Measurements from ENCODE around the gene CDC42BPA.
A peak's percentile ranks its signal among the peaks of the same experiment; 100 is the strongest.
"Not testable (repeated sequence)": the region's sequence is repeated elsewhere in the genome, so short reads cannot be mapped to it uniquely, and the experiment has no call there.

Gene CDC42BPA

DNA sequence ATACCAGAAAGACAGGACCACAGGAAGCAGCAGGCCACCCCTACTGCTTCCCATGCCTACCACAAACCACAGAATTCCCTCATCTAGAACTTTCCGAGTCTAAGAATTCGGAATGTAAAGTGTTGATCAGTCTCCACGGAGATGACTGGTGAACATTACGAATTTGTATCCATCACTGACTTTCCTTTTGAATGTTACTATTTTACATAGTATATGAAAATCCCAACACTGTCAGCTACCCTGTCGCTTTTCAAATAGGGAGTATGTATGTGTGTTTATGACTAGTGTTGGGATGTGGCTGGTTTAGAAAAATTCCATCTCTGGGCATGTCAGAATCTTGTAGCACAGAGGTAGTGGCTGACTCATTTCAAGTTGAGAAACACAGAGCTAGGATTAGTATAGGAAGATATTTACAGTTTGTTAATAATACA lies 260.0 kb downstream of the CDC42BPA start:
- no peak for DNase-seq

DNA sequence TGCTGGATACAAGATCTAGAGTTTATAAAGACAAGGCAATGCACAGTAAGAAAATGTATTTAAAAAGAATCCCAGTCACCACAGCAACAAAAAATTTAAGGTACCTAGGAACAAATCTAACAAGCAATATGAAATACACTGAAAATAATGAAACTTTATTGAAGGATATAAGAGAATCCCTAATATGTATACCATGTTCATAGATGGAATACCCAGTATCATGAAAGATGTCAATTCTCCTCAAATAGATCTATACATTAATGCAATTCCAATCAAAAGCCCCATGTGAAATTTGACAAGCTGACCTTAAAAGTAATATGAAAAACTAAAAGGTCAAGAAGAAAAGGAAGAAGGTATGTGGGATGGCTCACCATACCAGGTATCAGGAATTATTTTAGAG lies 269.0 kb downstream of the CDC42BPA start:
- DNase-seq: no peak

DNA sequence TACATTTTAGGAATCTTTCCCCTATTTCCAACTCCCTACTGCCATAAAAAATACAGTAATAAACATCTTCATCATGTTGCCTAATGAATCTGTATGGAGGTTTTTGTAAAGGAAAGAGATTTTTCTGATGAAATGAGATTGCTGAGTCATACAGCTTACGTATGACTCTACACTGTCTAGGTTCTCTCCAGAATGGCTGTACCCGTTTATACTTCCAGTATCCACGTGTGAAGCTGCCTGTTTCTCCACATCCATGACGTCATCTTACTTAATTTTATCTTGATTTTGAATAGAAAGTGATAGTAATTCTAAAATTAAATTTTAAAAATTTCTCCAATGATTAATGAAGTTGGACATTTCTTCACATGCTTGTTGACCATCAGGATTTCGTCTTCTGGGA lies 274.5 kb downstream of the CDC42BPA start:
- peak; percentile 14 for DNase-seq

DNA sequence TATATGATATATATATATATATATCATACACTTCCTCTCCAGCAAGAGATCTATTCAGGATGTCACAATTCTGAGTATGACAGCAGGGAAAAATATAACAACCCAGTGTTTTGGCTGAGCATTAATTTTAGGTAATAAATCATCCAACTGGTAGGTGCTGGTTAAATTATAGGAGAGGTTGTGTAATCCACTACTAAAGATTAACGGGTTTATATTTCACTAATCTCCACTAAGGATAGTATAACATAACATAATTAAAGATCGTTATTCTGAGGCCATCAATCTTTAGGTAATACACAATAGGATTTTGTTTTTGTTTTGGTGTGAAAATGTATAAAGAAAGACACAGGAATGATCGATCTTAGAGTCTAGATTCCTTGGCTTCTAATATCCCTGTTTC lies 276.0 kb downstream of the CDC42BPA start:
- DNase-seq: no peak

DNA sequence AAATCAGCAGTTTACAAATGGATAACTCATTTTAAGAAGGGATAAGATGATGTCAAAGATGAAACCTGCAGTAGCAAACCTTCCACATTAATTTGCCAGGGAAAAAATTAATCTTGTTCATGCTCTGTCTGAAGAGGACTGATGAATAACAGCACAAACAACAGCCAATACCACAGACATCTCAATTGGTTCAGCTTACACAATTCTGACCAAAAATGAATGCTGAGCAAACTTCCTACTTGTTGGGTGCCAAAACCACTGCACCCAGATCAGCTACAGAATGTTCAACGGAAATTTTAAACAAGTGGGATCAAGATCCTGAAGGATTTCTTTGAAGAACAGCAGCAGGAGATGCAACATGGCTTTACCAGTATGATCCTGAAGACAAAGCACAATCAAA lies 279.9 kb downstream of the CDC42BPA start:
- no peak for DNase-seq

DNA sequence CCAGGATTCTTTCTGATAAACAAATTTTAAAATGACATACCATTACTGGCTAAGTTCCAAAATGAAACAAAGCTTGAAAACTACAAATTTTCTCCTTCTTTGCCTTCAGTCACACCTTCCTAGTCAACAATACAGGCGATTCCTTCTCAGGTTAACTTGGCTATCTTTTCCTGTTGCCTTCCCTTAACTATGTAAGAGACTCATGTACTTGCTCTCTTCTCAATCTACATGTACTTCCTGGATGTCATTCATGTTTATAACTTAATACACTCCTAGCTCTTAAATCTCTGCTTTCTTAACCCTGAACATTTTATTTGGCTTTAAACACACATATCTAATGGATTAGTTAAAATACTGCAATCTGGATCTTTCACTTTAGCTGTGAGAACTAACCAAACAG lies 281.2 kb downstream of the CDC42BPA start:
- no peak for DNase-seq

DNA sequence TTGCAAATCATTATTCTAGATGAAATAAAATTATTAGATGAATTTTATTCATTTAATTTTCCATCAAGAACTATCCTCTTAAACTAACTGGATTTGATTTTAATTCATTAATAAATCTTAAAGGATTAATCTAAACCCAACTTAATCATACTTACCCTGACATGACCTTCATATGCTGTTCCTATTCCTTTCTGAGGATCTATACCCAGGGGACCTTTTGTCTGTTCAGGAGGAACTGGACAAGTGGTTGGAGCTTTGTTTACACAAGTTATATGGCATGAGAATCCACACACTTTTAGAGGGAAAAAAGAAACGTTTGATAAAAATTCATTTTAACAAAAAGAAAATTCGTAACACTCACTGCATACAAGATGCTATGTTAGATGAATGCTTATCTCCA lies 283.0 kb downstream of the CDC42BPA start:
- DNase-seq: no peak

DNA sequence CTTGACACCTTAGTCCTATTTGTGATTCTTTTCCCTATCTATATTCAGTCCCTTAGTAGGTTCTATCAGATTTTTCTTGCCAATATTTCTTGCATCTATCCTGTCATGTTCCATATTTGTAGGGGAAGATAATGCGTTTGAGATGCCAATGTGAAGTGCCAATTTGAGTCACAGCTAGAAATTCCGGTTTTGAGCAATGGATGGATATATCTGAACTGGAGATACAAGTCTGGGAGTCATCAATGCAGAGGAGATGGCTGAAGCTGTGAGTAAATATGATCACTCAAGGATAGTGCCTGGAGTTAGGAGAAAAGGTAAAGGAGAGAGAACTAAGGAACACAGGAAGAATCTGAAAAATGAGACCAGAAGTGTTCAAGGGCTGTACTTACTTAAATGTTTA lies 284.4 kb downstream of the CDC42BPA start:
- no peak for DNase-seq

DNA sequence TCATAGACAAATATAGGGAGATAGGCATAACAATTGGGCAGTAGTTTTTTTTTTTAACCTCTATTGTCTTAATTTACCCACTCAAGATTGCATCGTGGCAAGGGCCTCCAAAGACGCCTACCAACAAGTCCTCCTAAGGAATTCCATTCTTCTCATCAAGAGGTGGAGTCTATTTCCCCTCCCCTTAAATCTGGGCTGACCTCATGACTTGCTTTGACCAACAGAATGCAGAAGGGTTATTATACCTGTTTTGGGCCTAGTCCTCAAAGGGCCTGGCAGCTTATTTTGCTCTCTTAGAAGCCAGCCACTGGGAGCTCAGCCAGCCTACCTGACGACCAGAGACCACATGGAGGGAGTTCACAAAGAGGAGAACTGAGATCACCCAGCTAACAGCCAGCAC lies 285.9 kb downstream of the CDC42BPA start:
- no peak for DNase-seq

DNA sequence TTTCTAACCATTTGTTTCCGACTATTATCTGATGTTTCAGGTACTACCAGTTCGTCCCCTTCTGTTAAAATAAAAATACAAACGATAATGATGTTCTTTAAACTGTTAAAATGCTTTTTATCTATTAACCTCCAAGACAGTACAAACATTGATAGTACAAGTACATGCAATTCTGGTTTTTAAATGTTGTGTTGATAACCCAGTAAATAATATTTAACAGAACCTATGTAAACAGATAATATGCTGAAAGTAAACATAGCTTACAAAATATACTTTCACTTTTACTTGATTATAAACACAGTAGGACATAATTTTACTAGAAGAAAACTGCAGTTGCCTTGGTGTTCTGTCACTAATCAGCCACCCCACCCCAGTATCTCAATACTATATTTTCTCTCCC lies 301.3 kb downstream of the CDC42BPA start:
- DNase-seq: no peak

DNA sequence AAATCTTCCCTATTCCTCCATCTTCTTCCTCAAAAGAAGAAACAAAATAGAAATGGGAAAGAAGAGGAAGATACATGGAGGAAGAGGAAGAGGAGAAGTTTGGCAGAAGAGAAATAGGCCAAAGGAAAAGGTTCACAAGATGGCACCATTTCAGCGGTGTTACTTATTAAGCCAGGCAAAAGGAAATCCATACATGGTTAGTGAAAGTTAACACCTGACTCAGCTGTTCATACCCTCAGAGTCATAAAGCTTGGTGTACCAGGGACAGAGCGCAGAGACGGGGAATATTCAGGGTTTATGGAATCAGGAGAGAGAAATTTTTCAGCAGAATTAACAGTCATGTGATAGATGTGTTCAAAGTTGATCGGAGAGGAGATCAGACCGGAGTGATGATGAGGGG lies 307.6 kb downstream of the CDC42BPA start:
- no peak for DNase-seq

DNA sequence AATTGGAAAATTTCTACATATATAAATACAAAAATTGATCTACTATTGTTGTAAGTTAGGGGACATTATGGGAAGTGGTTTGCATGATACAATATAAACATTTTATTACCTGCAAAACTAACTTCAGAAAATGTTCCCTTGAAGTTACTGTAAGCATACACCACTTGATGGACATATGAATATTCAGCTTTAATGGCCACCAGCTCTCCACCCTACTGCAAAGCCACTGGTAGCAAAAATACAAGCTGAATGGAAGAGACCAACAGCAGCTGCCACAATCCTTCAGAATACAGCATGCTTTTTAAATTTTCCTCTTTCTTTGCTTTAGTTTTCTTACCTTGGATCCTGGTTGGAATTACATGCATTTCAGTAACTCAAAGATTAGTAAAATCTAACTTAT lies 308.4 kb downstream of the CDC42BPA start:
- no peak for DNase-seq

DNA sequence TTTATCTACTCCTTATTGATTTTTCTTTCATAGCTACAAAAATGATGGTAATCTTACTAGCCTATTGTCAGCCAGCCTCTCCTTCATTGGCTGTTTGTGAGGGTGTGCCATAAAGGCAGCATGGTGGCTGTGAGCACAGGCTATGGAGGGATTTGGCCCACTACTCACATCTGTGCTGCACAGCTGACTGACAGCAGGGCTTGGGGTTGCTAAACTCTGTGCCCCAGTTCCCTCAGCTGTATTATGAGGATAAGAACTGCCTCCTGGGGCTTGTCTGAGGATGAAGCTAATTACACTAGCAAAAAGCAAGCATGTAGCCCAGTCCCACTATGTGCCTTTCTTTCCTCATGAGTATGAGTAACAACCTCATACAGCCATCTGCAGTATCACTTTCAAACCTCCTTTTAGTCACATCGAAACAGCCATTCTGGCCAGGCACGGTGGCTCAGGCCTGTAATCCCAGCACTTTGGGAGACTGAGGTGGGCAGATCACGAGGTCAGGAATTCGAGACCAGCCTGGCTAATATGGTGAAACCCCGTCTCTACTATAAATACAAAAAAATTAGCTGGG lies 312.0 kb downstream of the CDC42BPA start:
- DNase-seq: peak; percentile 15

DNA sequence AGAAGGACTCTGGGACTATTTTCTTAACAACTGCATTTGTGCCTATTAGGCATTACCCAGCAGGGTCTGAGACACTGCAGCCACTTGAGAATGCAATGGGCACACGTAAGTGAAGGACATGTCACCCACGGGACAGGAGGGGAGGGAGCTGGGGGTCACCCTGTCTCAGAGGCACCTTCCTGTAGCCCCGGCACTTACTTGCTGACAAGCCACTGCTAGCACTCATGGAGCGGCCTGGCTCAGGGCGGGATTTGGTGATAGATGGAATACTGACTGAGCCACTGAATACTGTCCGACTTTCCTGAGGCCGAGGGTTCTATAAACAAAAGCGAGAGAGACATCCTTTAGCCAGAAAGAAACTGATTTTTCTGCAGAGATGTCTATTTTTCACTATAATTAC lies 313.5 kb downstream of the CDC42BPA start:
- DNase-seq: no peak

DNA sequence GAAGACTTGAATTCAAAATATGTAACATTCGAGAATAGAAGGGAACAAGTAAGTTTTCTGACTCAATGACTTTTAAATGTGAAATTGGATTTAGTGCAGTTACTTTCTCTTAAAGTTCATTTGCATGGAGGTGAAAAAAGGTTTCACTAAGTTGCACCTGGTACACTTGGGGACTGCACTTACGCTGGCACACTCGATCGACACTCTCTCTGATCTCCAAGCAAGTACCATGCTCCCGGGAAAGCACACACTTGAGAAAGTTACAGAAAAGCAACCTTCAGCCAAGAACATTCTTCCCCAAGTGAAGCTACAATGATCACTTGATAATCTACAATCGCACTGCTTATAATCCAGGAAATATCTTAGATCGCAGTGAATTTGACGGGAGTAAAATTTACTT lies 315.1 kb downstream of the CDC42BPA start:
- no peak for DNase-seq

DNA sequence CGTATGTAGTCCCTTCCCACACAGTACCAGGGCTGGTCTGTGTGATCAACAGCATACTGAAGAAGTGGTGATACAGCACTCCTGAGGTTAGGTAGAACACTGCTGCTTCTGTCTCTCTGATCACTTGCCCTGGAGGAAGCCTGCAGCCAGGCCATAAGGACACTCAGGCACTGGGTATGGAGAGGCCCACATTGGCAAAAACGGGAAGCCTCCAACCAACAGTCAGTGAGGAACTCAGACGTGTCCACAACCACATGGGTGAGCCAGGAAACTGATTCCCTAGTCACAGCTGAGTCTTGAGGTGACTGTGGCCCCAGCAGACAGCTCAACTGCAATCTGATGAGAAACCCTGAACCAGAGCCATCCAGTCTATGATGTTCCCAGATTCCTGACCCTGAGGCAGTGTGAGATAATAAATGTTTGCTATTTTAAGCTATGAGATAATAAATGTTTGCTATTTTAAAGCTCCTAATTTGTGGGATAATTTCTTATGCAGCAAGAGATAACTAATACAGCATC lies 315.7 kb downstream of the CDC42BPA start:
- DNase-seq: no peak

DNA sequence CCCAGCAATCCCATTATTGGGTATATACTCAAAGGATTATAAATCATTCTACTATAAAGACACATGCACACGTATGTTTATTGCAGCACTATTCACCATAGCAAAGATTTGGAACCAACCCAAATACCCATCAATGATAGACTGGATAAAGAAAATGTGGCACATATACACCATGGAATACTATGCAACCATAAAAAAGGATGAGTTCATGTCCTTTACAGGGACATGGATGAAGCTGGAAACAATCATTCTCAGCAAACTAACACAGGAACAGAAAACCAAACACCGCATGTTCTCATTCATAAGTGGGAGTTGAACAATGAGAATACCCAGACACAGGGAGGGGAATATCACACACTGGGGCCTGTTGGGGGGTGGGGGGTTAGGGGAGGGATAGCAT lies 318.7 kb downstream of the CDC42BPA start:
- DNase-seq: not testable (repeated sequence)

DNA sequence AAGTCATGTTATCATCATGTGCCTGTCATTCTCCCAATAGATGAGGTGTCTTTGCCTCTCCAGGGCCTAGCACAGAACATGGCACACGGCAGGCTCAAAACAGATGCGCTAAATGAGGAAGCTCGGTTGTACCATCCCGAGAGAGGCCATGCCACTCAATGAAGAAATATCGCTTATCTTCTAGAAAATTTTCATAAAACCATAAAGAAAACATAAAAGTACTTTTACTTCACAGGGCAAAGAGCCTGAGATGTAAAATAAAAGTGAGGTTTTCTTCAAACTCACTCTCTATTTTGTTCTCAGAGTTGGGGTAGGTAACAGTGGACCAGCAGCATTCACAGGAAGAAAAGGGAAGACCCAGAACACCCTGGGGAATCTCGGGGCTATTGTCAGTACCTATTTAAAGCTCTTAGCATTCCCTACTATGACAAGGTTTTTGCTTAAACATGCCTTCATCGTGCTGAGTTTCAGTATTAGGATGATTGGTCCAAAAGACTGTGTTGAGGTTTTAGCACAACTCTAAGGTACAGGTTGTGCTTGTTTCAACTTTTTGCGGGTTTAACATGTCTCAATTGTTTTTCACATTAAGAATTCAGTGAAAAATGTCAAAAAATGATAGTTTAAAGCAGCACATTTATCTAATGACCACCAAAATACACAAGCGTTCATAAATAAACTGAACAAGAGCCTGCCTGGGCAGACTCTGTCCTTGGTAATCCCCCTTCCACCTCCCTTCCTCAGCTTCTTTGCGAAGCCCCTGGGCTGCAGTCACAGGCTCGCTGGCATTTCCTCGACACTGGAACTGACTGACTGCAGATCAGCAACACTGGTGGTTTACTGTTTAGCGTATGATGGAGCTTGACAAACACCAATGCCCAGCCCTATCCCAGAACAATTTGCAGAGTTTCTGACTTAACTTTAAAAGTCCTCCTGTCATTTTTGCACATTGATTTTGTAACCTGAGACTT lies 322.6 kb downstream of the CDC42BPA start:
- peak; percentile 34 for DNase-seq

DNA sequence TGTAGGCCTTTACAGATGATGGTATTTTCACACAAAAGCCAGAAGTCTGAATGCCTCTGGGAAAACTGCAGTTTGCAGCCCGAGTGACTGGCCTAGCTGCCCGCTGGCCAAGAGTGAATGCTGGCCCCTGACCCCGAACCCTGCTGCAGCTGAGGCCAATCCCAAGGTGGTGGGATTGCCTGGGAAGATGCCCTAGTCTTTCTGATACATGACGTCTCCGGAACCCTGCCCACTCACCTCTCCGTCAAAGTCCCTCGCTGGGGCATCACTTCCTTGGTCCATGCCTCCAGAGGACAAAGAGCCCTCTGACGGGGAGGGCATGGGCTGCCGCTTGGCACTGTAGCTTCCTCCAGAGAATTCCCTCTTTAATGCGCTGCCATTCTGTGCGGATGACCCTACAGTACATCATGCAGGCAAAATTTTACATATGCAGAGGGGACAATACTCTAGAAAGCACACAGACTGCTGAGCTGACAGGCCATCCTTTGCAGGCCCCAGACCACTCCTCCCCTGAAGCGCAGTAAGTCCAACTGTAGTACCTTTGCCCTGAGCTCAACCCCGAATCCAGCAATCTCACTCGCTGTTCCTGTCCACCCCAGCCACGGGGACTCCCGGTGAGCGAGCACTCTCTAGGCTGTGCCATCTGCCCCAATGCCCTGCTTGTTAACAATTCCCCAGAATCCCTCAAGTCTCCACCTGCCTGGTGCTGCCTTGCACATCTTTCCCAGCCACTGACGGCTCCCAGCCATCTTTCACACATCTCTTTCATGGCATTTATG lies 323.5 kb downstream of the CDC42BPA start:
- no peak for DNase-seq

DNA sequence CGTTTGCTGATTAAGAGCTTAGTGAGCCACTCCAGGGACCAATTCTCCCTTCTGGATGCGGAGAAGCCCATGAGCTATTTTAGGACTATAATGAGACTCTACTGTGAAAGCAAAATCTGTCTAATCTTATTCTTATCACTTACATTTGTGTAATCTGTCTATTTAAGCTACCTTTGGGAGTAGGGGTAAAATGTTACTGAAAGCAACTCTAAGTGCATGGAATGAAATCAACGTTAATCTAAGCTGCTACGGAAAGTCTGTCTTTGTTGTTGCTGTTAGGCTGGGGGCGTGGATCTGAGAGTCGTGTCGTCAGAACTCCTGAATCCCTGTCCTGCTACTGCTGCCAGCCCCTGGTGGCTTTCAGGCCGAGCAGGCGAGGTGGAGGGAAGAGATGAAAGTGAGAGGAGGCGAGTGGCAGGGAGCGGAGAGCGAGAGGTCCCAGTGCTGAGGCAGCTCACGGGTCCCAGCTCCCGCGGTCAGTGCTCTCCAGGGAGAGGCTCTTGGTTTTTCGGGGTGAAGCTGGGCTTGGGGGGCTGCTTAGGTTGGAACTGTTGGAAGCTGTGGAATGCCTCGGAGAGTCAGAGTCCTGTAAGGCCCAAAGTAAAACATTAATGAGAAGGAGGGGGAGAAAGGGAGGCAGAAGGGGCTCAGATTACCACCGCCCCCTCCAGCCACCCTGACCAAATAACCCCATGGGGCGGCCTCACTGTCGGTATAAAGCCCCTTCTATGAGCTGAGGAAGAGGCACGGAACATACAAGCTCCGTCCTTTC lies 324.3 kb downstream of the CDC42BPA start:
- no peak for DNase-seq

DNA sequence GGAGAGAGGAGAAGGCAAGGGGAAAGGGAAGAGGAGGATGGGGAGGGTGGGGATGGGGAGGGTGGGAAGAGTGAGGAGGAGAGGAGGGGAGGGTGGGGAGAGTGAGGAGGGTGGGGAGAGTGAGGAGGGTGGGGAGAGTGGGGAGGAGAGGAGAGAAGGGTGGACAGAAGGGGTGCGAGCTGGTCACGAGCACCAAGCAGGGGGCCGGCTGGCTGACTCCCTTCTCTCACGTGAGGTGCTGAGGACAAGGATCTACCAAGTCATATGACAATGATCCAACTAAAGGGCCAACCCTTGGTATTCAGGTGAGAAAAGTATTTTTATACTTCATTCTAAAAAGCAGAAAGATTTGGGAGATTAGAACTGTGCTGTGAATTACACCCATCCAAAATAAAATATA lies 326.4 kb downstream of the CDC42BPA start:
- DNase-seq: no peak

DNA sequence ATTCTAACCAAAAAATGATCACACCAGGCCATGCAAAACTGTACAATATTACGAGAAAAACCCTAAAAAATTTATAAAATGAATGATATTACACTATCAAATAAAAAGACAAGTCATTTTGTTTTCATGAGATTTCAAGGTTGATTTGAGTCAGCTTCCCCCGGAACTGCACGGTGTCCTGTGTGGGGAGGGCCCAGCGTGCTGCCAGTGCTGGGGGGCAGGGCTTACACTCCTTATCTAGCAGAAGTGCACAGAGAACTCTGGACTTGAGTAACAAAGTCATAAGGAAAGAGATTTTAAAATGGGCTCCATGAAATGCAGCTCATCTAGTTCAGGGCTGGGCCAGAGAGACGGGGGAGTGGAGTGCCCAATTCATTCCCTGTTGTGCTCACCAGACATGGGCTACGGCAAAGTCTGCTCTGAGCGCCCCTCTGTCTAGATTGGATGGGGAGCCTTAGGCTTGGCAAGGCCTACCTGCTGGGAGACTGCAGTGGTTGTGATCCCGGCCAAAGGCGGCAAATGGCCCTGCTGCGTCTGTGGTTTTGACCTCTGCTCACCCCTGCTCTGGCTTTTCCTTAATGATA lies 328.1 kb downstream of the CDC42BPA start:
- peak; percentile 90 for DNase-seq

Data from activated CD4-positive, alpha-beta T cell treated with anti-CD3 and anti-CD28 coated beads, Interleukin-2, Interleukin-6, amounts not matched to agents 100 ng/mL and 50 ng/mL, durations not matched to agents 16 hours and 8 hours (primary cell).